GM21447 (cell line): ENCODE results near the gene SERTAD2.

Experiments
- ATAC-seq: cut with Tn5 transposase; IDR thresholded peaks from one replicate; pipeline ENCODE4 v1.9.1; 2021; ENCODE audit not compliant: unreplicated experiment

The SERTAD2 gene

DNA sequence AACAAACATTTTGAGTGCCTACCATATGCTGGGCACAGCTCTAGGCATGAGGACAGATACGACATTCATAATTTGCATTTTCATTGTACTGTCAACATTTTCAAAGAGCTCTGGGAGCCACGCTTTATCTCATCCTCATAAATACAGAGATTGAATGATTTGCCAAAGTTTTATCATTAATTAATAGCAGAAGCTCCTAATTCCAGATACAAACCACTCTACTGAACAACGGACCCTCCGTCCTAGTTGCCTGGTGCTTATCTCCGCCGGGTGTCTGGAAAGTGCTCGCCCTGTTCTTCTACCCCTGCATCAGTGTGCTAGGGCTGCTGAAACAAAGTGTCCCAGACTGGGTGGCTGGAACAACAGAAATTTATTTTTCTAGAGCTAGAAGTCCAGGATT is 23.8 kb downstream of the SERTAD2 start:
- no peak for ATAC-seq

DNA sequence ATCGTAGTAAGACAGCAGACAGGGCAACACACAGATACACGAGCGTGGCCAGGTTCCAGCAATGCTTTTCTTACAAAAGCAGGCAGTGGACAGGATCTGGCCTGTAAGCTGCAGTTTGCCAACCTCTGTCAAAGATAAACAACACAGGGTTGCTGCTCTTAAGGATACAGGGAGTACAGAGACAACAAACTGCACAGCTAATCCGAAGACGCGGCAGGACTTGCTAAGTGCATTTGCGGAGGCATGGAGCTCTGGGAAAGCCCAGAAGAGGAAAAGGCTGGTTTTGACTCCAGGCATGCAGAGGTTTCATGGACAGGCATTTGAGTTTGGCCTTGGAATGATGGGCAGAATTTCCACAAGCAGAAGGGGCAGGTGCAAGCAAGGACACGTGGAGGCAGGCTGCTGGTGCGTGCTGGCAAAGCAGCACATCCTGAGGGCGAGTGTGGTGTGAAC is 24.4 kb downstream of the SERTAD2 start:
- no peak for ATAC-seq

DNA sequence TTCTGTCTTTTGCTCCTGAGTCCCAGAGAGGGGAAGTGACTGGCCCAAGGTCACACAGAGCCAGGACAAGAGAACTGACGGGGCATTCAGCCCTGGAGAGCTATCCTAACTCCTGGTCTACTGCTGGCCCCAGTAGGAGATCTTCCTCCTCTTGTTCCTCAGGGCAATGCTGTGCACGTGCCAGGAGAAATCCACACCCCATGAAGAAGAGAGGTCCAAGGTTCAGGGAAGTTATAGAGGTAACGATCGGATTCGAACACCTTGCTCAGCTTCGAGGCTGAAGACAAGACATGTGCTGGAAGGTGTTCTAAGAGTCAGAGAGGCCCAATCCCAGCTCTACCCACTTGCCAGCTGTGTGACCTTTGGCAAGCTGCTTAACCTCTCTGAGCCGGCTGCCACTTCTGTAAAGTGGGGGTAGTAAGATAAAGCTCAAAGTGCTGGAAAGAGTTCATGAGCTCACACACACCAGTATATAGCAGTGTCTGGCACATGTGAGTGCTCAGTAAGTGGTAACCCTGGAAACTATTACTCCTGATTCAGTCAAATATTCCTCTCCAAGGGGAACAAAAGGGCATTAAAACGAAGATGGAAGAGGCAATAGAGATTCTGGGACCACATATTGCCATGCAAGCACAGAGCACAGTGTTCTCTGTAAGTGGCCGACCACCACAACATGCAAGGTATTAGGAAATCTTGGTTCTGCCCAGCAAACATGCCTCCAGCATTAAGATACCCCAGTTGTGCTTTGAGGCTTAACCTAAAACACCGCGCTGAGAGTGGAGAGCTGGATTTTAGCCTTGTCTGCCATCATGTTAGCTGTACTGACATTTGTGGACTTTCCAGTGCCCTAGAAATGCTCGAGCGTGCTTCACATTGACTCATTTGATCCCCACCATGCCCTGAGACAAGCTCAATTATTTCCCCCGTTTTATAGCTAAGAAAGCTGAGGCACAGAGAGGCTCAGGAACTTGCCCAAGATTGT is 25.6 kb downstream of the SERTAD2 start:
- no peak for ATAC-seq

DNA sequence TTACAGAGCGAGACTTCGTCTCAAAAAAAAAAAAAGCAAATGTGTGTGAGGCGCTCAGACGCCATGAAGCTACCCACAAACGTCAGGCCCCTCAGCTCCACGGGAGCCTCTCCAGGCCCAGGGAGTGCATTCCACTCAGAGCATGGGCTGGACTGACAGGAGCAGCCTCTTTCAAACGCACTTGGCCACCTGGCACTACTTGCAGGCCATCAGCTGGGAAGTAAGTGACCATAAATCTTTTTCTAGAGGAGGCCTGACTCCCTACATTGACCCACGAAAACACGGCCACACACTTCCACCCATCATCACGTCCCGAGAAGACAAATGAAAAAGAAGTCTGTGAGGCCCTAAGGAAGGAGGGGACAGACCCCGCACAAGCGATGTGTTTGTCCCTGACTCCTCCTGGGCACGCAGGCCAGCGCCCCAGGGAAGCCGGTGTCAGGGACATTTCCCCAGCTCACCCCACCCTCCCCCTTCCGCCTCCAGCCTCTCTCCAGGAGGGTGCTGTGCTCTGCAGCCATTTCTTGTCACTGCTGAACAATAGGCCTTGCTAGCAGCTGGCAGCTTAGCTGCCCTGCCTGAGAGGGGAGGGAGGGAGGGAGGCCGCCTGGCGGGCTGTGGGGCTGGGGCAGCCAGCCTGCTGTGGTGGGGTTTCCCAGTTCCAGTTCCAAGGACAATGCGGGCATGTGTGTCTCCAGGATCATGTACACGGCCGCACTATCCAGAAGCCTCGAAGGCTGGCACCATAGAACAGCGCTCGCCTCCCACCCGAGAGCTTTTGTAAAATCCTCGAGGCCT is 26.6 kb downstream of the SERTAD2 start:
- no peak for ATAC-seq

DNA sequence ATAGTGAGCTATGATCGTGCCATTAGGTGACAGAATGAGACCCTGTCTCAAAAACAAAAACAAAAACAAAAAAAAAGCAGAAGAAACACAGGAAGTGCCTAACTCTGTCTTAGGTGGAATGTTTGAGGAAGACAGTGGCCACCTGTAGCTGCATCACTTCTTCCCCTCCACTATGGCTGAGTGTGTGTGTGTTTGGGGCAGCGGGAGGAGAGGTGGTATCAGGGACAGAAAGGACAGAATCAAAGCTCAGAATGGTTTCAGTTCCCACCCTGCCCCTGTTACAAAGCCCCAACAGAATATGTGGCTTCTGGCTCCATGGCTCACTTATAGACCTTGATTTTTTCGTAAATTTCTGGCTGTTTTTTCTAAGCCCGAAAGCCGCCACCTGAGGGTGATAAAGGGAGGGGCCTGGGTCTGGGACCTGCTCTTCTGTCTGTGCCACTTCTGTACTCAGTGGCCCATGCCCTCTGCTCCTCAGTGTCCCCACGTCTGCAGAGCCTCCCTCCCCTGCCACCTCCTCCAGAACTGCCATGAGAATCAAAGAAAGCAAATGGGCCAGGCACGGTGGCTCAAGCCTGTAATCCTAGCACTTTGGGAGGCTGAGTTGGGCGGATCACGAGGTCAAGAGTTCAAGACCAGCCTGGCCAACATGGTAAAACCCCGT is 27.4 kb downstream of the SERTAD2 start:
- ATAC-seq = no peak

DNA sequence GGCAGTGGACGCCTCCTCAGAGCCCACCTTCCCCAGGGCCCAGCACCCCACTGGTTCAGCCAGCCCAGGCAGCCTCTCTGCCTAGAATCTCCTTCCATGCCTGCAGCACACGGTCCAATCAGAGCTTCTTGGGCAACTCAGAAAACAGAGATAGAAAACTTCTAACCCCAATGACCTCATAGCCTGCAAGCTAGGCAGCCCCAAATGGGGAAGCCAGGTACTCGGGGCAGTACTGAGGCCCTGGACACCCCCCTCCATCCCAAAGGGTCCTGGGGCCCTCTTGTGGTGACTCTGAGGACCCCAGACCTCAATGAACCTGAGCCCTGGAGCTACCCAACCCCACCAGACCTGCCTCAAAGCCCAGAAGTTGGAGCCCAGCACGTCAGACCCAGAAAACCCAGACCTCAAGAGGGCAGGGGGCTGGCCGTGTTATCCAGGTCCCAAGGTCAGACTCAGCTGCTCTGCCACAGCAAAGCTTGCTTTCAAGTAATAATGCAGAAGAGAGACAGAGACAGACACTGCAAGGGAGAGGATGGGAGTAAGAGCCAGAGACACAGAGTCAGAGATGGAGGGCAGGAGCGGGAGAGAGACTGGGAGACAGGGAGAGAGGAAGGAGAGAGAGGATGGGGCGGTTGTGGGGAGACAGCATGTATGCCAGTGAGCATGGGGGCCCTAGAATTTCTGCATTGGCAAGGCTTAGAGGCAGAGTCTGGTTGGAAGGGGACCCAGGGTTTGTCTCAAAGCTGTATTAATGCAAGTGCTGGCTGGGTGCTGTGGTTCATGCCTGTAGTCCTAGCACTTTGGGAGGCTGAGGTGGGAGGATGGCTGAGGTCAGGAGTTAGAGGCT is 28.2 kb downstream of the SERTAD2 start:
- no peak for ATAC-seq

DNA sequence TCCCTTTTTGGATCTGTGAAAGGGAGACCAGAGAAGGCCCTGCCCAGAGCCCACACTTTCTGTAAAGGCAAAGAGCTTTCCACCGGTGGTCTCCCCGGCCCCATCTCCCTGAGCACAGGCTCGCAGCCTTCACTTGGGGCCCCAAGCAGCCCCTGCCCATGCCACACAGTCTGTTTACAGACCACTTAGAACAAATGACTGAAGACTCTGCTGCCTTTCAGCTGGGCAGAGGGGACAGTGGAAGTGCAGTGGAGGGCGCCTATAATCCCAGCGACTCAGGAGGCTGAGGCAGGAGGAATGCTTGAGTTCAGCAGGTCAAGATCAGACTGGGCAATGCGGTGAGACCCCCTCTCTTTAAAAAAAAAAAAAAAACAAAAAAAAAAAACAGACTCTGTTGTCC is 28.9 kb downstream of the SERTAD2 start:
- no peak for ATAC-seq

DNA sequence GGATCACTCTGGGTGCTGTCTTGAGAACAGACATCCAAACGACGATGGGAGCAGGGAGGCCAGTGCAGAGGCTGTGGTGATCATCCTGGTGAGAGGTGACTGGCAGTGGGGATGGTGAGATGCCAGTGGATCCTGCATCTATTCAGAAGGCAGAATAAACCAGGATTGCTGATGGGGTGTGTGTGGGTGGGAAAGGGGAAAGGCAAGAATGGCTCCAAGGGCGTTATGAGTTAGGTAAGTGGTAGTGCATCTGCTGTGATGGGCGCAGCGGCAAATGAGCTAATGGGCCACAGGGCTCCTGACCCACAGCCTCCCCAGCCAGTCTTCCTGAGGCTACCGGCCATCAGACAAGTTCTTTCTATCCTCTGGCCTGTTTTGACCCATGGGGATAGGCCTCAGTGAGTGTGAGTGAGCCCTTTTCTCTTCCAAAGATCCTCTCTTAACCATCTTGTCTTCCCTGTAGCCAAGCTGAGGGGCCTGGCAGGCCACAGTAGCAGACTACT is 29.6 kb downstream of the SERTAD2 start:
- ATAC-seq = no peak

DNA sequence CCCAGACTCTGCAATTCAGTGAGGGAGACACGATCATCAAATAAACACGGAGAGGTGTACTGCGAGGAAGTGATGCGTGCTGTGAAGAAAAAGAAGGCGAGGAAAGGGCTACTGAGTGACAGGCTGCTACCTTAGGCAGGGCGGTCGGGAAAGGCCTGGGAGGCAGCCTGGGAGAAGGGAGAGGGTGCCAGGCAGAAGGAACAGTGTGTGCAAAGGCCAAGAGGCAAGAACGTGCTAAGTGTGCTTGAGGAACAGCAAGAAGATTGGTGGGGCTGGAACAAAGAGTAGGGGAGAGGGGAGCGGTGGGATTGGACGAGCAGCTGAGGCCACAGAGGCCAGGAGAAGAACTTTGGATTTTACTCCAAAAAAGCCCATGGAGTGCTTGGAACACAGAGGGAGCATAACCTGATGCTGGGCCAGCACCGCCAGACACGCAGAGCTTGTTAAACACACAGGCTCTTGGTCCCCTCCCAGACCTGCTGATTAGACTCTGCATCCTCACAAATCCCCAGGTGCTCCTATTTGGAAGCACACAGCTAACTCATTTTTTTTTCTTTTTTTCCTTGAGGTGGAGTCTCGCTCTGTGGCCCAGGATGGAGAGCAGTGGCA is 30.4 kb downstream of the SERTAD2 start:
- no peak for ATAC-seq

DNA sequence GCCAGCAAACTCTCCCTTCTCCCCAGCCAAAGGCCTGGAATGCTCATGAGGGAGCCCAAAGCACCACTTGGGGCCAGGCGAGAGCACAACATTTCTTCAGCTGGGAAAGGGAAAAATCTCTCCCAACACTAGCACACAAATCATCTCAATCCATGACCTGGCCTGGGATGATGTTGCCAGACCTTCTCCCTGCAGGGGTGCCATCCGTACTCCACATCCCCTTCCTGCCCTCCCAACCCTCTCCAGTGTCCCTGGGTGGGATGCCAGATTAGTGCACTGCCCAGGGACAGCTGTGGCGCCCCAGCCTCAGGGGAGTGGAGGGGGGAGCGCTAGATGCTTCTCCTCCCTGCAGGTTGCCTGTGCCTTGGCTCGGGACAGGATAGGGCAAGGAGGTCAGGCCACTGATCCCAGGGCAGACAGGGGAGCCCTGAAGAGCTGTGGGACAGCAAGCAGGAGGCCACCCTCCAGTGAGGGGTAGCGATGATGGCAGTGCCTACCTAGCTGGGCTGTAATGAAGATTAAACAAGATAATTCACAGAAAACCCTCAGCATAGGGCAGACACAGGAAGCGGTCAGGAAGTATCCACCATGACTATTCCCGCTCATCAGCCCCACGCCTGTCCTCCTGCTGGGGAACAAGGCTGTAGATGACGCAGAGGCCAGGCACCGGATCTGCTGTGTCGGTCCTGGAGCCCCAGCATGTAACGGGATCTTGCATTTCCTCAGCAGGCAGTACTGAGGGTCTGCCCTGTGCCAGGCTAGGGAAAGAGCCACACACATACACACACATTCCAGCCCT is 31.1 kb downstream of the SERTAD2 start:
- no peak for ATAC-seq

DNA sequence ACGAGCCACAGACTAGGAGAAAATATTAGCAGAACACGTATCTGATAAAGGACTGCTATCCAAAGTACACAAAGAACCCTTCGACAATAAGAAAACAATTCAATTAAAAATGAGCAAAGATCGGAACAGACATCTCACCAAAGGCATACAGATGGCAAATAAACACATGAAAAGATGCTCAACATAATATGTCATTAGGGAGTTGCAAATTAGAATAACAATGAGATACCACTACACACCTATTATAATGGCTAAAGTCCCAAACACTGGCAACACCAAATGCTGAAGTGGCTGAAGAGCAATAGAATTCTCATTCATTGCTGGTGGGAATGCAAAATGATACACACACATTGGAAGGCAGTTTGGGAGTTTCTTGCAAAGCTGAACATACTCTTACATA is 33.1 kb downstream of the SERTAD2 start:
- ATAC-seq = no peak

DNA sequence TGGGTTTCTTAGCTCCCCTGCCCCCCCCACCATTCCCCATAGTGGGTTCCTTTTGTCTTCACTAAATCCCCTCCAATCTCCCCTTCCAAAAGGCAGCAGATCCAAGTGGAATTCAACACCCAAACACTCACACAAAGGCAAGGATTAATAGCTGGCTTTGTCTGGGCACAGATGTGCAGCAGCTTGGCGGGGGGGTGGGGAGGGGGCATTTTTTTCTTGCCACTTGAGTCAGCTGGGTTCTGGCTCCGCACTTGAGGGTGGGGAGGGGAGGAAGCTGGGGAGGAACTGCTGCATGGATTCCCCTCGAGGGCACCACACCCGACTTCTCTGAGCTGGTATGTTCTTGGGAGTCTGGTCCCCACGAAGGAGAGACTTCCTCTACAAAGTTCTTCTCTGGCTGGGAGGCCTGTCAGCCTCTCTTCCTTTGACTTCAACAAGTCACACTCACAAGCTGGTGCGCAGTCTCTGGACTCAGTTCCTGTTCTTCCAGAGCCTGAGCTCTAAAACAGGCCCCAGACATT is 36.0 kb downstream of the SERTAD2 start:
- ATAC-seq = no peak

DNA sequence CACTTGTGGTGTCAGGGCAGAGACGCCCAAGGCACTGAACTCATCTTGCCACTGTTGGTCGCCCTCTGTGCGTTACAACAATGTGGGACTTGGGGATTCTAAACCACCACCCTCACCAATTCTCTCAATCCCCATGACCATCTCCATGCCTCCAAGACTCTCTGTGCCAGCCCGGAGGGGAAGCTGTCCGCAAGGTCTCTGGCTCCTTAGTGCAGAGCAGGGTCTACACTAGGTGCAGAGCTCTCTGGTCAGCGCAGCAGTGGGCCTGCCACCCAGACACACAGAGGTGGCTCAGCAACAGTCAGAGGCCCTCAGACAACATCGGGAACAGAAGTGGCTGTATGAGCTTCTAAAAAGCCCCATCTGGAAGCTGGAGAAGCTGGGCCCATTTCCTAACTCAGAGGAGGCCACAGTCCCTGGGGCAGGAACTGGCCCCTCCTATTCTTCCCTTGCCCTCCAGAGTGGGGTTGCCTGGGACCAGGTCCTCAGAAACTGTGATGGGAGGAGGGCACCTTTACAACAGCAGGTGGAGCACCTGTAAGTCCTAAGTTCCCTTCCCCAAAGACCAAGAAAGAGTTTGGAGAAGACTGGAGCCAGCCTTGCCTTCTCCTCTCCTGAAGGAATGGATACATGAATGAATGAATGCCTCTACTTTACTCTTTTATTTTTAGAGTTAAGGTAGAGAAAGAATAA is 37.7 kb downstream of the SERTAD2 start:
- ATAC-seq = no peak

DNA sequence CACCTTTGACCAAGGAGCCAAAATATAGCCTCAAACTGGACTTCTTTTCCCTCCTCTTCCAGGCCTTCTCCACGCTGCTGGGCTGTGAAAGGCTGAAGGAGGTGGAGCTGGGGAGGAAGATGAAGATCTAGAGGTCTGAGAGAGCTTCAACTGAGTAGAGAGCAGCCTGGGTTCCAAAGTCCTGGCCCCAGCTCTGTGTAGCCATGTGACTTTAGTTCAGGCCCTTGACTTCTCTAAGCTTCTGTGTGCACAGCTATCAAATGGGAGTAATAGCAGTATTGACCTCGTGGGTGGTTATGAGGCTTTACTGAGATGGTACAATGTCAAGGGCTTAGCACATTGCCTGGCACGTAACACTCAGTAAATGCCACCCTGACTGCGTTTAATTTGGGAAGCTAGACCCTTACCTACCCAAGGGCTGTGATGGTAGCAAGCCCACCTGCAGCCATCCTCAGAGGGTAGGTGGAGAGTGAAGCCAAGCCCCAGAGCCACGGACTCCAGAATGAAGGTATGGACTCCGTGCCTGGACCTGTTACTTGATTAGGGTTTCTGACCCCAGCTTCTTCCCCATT is 38.4 kb downstream of the SERTAD2 start:
- ATAC-seq = no peak

DNA sequence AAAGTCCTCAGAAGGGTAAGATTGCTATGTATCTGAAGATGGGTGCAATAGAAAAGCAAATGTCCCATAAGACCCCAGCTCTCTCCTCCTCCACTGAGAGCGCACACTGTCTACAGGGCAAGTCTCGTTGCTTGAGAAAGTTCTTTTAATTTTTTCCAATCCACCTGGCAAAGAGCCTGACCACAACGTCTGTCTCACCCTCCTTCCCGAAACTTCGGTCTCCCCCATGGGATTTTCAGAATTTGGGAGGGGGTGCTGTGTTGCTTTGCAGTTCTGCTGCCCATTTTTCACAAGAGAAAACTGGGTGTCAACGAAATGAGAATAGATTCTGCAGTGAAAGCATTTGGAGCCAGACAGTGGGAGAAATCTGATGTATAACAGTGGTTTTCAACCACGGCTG is 40.4 kb downstream of the SERTAD2 start:
- ATAC-seq = no peak

DNA sequence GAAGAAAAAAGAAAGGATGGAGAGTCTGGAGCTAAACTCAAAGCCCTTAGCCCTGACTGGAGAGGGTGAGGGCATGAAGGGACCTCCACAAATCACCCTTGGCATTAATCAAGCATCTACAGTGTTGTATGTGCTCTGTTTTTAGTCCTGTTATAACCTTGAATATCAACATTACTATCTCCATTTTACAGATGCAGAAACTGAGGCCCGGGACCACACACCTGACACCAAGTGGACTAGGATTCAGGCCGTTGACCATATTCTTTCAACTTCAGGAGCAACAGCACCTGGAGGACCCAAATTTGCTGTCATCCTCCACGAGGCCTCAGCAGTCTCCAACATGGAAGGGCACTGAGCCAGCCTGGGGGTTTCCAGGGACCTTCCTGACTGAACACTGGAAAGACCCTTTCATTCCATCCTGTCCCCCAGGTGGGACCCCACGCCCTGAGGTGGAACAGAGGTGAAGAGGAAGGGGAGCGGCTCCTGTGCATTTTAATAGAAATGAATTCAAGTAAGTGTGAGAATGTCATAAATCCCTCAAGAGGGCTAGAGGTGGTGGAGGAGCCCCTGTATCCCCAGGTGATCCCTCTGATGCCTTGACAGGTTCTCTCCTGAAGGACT is 41.0 kb downstream of the SERTAD2 start:
- ATAC-seq = no peak

DNA sequence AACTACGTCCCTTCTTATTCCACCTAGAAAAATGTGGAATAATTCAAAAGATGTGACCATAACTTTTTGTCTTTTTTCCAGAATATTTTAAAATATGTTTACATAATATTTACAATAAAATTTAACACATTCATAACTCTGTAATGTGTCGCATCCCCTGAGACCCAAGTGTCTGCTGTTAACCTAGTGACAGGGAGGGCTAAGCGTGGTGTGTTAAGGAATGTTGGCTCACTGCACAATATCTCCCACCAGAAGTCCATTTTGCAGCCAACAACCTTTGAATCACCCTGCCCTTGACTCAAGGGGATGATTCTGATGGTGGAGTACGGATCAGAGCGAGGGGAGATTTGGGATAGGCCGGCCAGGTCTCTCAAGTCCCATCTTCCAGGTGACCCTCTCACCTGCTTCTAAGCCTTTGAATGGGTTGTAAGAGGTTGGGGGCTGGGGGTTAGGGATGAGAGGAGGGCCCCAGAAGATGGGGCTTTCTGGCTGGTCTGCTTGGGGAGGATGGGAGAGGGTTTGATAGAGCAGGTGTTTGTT is 43.3 kb downstream of the SERTAD2 start:
- no peak for ATAC-seq
